ENCODE measurements around the gene THOC6.

- TF ChIP-seq CTCF (IDR thresholded peaks at IDR 0.05; ENCODE audit: low read depth, low read length, missing input control) (no peak), YY1 (IDR thresholded peaks at IDR 0.05) (no peak), NR2F2 (IDR thresholded peaks at IDR 0.05) (no peak), REST (IDR thresholded peaks at IDR 0.05) (no peak), RAD21 (IDR thresholded peaks at IDR 0.05) (no peak), TAF1 (conservative IDR thresholded peaks at IDR 0.05) (no peak), HNF4G (IDR thresholded peaks at IDR 0.05) (no peak), GABPA (IDR thresholded peaks at IDR 0.05 in 1 of 2, conservative IDR thresholded peaks at IDR 0.05 in 1 of 2) (no peak), EGR1 (IDR thresholded peaks at IDR 0.05; ENCODE audit: low read depth in 2 of 2) (no peak), FOXA1 (IDR thresholded peaks at IDR 0.05) (no peak), ATF3 (IDR thresholded peaks at IDR 0.05) (no peak)
Observed at GRCh38 chr16:3014971-3015370, 8.9 kb upstream of the THOC6 start.
